ENCODE data around the gene SRGAP3.

Gene SRGAP3

GRCh38 chr3:8994226-8994625, 255.2 kb downstream of the SRGAP3 start:
- no peak overlapping the region for H3K4me2 ChIP-seq (ENCODE audit: low read length)
- no peaks in the 10 kb centered on the region for H3K27me3 ChIP-seq (ENCODE audit: low read depth, low read length)
- no peaks in the 10 kb centered on the region for H3K79me2 ChIP-seq (ENCODE audit: low read length)
- H3K9ac ChIP-seq (ENCODE audit: low read length), result no peak overlapping the region
- H3K4me3 ChIP-seq (ENCODE audit: low read length), result no peak overlapping the region
- H4K20me1 ChIP-seq (ENCODE audit: insufficient read depth, low read length), result no peaks in the 10 kb centered on the region
- H3K9me3 ChIP-seq (ENCODE audit: insufficient read depth, low read length), result no peaks in the 10 kb centered on the region
- H3K36me3 ChIP-seq (replicated peaks; ENCODE audit: low read depth, low read length), result no peaks in the 10 kb centered on the region
- TF ChIP-seq EZH2phosphoT487 (IDR thresholded peaks at IDR 0.05; ENCODE audit: low read depth) (no peak), CTCF (IDR thresholded peaks at IDR 0.05; ENCODE audit: low read depth, low read length) (no peak)
- H2AFZ ChIP-seq (ENCODE audit: low read depth, low read length), result no peak overlapping the region
- H3K4me1 ChIP-seq (ENCODE audit: low read length), result no peaks in the 10 kb centered on the region
- no peak overlapping the region for H3K27ac ChIP-seq (ENCODE audit: low read length)

GRCh38 chr3:8993331-8993730, 256.1 kb downstream of the SRGAP3 start:
- Histone ChIP-seq H3K79me2 (ENCODE audit: low read length) (no peaks in the 10 kb centered on the region), H3K4me1 (ENCODE audit: low read length) (no peaks in the 10 kb centered on the region), H3K27me3 (ENCODE audit: low read depth, low read length) (no peaks in the 10 kb centered on the region), H3K4me3 (ENCODE audit: low read length) (no peak overlapping the region), H3K4me2 (ENCODE audit: low read length) (no peak overlapping the region), H4K20me1 (ENCODE audit: insufficient read depth, low read length) (no peaks in the 10 kb centered on the region), H2AFZ (ENCODE audit: low read depth, low read length) (no peak overlapping the region), H3K9ac (ENCODE audit: low read length) (no peak overlapping the region), H3K9me3 (ENCODE audit: insufficient read depth, low read length) (no peaks in the 10 kb centered on the region), H3K27ac (ENCODE audit: low read length) (no peak overlapping the region), H3K36me3 (replicated peaks; ENCODE audit: low read depth, low read length) (no peaks in the 10 kb centered on the region)
- no peak for TF ChIP-seq EZH2phosphoT487 (IDR thresholded peaks at IDR 0.05; ENCODE audit: low read depth)

GRCh38 chr3:8992854-8993253, 256.6 kb downstream of the SRGAP3 start:
- no peaks in the 10 kb centered on the region for H3K9me3 ChIP-seq (ENCODE audit: insufficient read depth, low read length)
- H3K4me1 ChIP-seq (ENCODE audit: low read length), result peaks cover 3% of the 10 kb centered on the region; the same call in 1 of the 2 replicates
- no peaks in the 10 kb centered on the region for H3K36me3 ChIP-seq (replicated peaks; ENCODE audit: low read depth, low read length)

GRCh38 chr3:8992199-8992598, 257.2 kb downstream of the SRGAP3 start:
- Histone ChIP-seq H3K9me3 (ENCODE audit: insufficient read depth, low read length) (no peaks in the 10 kb centered on the region), H3K27ac (ENCODE audit: low read length) (no peak overlapping the region), H3K9ac (ENCODE audit: low read length) (no peak overlapping the region), H3K79me2 (ENCODE audit: low read length) (no peaks in the 10 kb centered on the region), H2AFZ (ENCODE audit: low read depth, low read length) (no peak overlapping the region), H3K36me3 (replicated peaks; ENCODE audit: low read depth, low read length) (no peaks in the 10 kb centered on the region), H3K4me1 (ENCODE audit: low read length) (peaks cover 9% of the 10 kb centered on the region; the same call in 1 of the 2 replicates), H4K20me1 (ENCODE audit: insufficient read depth, low read length) (no peaks in the 10 kb centered on the region), H3K27me3 (ENCODE audit: low read depth, low read length) (no peaks in the 10 kb centered on the region), H3K4me3 (ENCODE audit: low read length) (no peak overlapping the region), H3K4me2 (ENCODE audit: low read length) (no peak overlapping the region)
- no peak for TF ChIP-seq EZH2phosphoT487 (IDR thresholded peaks at IDR 0.05; ENCODE audit: low read depth)
- TF ChIP-seq CTCF (IDR thresholded peaks at IDR 0.05; ENCODE audit: low read depth, low read length), result no peak

More at GRCh38 chr3:8992854-8993253, 256.6 kb downstream of the SRGAP3 start:
- no peaks in the 10 kb centered on the region for H4K20me1 ChIP-seq (ENCODE audit: insufficient read depth, low read length)
- no peak overlapping the region for H3K27ac ChIP-seq (ENCODE audit: low read length)
- H3K27me3 ChIP-seq (ENCODE audit: low read depth, low read length), result no peaks in the 10 kb centered on the region
- H3K9ac ChIP-seq (ENCODE audit: low read length), result no peak overlapping the region
- no peak overlapping the region for H3K4me3 ChIP-seq (ENCODE audit: low read length)
- H3K4me2 ChIP-seq (ENCODE audit: low read length), result no peak overlapping the region
- H3K79me2 ChIP-seq (ENCODE audit: low read length), result no peaks in the 10 kb centered on the region
- TF ChIP-seq EZH2phosphoT487 (IDR thresholded peaks at IDR 0.05; ENCODE audit: low read depth), result no peak
- TF ChIP-seq CTCF (IDR thresholded peaks at IDR 0.05; ENCODE audit: low read depth, low read length), result no peak
- H2AFZ ChIP-seq (ENCODE audit: low read depth, low read length), result no peak overlapping the region

Measured in OCI-LY3 (cell line).